ENCODE measurements around the gene LEAP2. TPM values are rescaled to one million over a fixed set of nuclear protein-coding genes. Genes with fewer than 3 reads are reported as not detected.

The LEAP2 gene
- total RNA-seq, 1 experiment from 2014 or later = 4.5 TPM

DNA sequence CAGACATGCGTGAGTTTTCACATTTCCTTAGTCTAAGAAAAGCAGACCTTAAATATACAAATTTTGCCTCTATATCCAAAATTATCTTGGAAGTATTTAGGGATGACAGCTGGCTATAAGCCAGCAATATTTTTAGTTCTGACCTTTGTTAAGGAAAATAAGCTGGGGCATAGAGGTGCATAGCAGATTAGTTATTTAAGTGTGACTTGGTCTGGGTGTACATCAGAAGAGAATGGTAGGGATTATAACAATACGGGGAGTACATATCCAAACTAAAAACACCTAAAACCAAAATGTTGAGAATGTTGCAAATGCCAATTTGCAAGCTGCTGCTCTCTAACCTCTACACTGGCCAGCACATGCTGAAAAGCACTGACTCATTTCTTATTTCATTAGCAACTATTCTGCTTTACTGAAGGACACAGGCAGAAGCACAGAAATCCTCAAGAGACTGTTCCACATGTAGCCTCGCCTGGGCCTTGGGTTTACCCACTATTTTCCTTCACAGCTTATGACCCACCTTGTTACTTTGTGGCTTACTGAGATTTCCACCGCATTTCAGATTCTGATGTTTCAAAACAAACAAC lies 22.3 kb downstream of the LEAP2 start:
- DNase-seq = no peak
- CTCF ChIA-PET = no interaction called here
- intact Hi-C loops (cut with micrococcal nuclease; ENCODE audit: unreplicated experiment) = no loop called here
- Histone ChIP-seq H3K9me3 (ENCODE audit: insufficient read depth, low read depth) (no peaks in the 10 kb centered on the region), H3K79me2 (ENCODE audit: low read depth) (no peaks in the 10 kb centered on the region), H3K4me2 (no peak overlapping the region), H2AFZ (no peak overlapping the region), H4K20me1 (ENCODE audit: insufficient read depth) (no peaks in the 10 kb centered on the region), H3K36me3 (ENCODE audit: low read depth) (peaks cover 51% of the 10 kb centered on the region), H3K4me1 (replicated peaks; ENCODE audit: insufficient read depth) (no peaks in the 10 kb centered on the region), H3F3A (ENCODE audit: insufficient read depth, low read depth) (peaks cover 13% of the 10 kb centered on the region; the same call in 1 of the 2 replicates), H3K27ac (no peak overlapping the region), H3K9me2 (ENCODE audit: insufficient read depth) (no peaks in the 10 kb centered on the region), H3K27me3 (ENCODE audit: insufficient read depth, low read depth) (no peaks in the 10 kb centered on the region), H3K4me3 (no peak overlapping the region)
- TF ChIP-seq, protein P1, sequence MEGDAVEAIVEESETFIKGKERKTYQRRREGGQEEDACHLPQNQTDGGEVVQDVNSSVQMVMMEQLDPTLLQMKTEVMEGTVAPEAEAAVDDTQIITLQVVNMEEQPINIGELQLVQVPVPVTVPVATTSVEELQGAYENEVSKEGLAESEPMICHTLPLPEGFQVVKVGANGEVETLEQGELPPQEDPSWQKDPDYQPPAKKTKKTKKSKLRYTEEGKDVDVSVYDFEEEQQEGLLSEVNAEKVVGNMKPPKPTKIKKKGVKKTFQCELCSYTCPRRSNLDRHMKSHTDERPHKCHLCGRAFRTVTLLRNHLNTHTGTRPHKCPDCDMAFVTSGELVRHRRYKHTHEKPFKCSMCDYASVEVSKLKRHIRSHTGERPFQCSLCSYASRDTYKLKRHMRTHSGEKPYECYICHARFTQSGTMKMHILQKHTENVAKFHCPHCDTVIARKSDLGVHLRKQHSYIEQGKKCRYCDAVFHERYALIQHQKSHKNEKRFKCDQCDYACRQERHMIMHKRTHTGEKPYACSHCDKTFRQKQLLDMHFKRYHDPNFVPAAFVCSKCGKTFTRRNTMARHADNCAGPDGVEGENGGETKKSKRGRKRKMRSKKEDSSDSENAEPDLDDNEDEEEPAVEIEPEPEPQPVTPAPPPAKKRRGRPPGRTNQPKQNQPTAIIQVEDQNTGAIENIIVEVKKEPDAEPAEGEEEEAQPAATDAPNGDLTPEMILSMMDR (conservative IDR thresholded peaks at IDR 0.05) = no peak
- TF ChIP-seq EZH2 (IDR thresholded peaks at IDR 0.05; ENCODE audit: low read depth) = no peak
- no TSS peak for BruUV-seq (replicated peaks)
- POLR2A ChIA-PET (ENCODE audit: unreplicated experiment) = interaction anchor here (0.6 kb wide), 1 partner anchor 392 kb away, joined by 5 read pairs; no protein-coding TSS in a partner anchor

DNA sequence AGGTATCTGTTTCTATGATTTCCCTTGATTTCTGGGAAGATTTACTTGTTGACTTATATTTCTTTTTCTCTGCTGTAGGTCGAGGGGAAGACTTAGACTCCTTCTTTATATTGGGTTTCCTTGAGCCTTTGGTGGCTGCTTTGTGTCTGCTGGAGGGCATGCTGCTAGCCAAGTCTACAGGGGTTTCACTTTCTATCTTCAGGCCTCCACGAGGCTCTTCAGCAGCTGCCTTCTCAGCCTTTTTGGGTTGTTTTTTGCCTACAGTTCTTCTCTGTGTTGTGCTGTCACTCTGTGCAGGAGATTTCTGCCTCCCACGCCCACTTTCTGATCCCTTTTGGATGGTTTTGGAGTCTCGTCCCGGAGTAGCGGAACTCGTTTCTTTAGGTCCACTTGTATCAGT lies 23.2 kb downstream of the LEAP2 start:
- no peak for TF ChIP-seq EZH2 (IDR thresholded peaks at IDR 0.05; ENCODE audit: low read depth)
- TF ChIP-seq, protein P1 (conservative IDR thresholded peaks at IDR 0.05) = no peak
- Histone ChIP-seq H4K20me1 (ENCODE audit: insufficient read depth) (no peaks in the 10 kb centered on the region; the same call in 1 of the 2 replicates), H3K36me3 (ENCODE audit: low read depth) (peaks cover 51% of the 10 kb centered on the region), H3F3A (ENCODE audit: insufficient read depth, low read depth) (peaks cover 13% of the 10 kb centered on the region; the same call in 1 of the 2 replicates), H3K27ac (no peak overlapping the region), H3K9me3 (ENCODE audit: insufficient read depth, low read depth) (no peaks in the 10 kb centered on the region), H3K4me2 (no peak overlapping the region), H2AFZ (no peak overlapping the region), H3K4me1 (replicated peaks; ENCODE audit: insufficient read depth) (no peaks in the 10 kb centered on the region), H3K79me2 (ENCODE audit: low read depth) (no peaks in the 10 kb centered on the region), H3K9me2 (ENCODE audit: insufficient read depth) (no peaks in the 10 kb centered on the region), H3K4me3 (no peak overlapping the region), H3K27me3 (ENCODE audit: insufficient read depth, low read depth) (no peaks in the 10 kb centered on the region)
- no peak for DNase-seq
- CTCF ChIA-PET = no interaction called here
- POLR2A ChIA-PET (ENCODE audit: unreplicated experiment) = no interaction called here
- intact Hi-C loops (cut with micrococcal nuclease; ENCODE audit: unreplicated experiment) = no loop called here
- no TSS peak for BruUV-seq (replicated peaks)

DNA sequence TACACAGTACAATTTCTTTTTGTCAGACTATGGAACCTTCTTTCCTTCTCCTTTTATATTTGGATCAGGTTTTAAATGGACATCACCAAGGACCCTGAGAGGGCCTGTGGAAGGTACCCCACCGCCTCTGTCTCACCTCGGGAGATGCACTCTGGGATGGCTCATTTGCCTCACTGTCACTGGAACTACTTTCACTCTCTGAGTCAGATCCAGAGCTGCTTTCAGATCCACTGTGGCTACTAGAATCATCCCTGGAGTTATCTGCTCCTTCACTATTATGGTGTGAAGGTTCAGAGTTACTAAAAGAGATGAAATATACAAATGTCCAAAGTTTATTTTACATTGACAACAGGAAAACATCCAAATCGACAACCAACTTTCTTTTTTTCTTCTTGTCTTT lies 24.6 kb downstream of the LEAP2 start:
- DNase-seq = no peak
- no peaks in the 10 kb centered on the region for H3K27me3 ChIP-seq (ENCODE audit: insufficient read depth, low read depth)
- H3K4me3 ChIP-seq = no peak overlapping the region
- POLR2A ChIA-PET (ENCODE audit: unreplicated experiment) = no interaction called here
- H3K4me1 ChIP-seq (replicated peaks; ENCODE audit: insufficient read depth) = no peaks in the 10 kb centered on the region
- H3F3A ChIP-seq (ENCODE audit: insufficient read depth, low read depth) = peaks cover 8% of the 10 kb centered on the region; the same call in 1 of the 2 replicates
- intact Hi-C loops (cut with micrococcal nuclease; ENCODE audit: unreplicated experiment) = no loop called here
- H3K79me2 ChIP-seq (ENCODE audit: low read depth) = no peaks in the 10 kb centered on the region
- H3K4me2 ChIP-seq = no peak overlapping the region
- no peak overlapping the region for H3K27ac ChIP-seq
- no peaks in the 10 kb centered on the region; the same call in 1 of the 2 replicates for H4K20me1 ChIP-seq (ENCODE audit: insufficient read depth)
- CTCF ChIA-PET = interaction anchor here (0.7 kb wide), 1 partner anchor 181 kb away, joined by 3 read pairs; no protein-coding TSS in a partner anchor
- H3K9me2 ChIP-seq (ENCODE audit: insufficient read depth) = no peaks in the 10 kb centered on the region
- H3K9me3 ChIP-seq (ENCODE audit: insufficient read depth, low read depth) = no peaks in the 10 kb centered on the region
- peaks cover 43% of the 10 kb centered on the region for H3K36me3 ChIP-seq (ENCODE audit: low read depth)
- TF ChIP-seq EZH2 (IDR thresholded peaks at IDR 0.05; ENCODE audit: low read depth) = no peak
- TF ChIP-seq, protein P1 (conservative IDR thresholded peaks at IDR 0.05) = no peak
- BruUV-seq (replicated peaks) = no TSS peak
- no peak overlapping the region for H2AFZ ChIP-seq
